Vagina (tissue), 2 donors: ENCODE measurements around the gene ABHD6. TPM values are rescaled to one million over a fixed set of nuclear protein-coding genes. Genes with fewer than 3 reads are reported as not detected.
A peak's percentile ranks its signal among the peaks of the same experiment; 100 is the strongest.

Experiments used
- DNase-seq, 2 donors: peaks; one replicate each; pipeline ENCODE4 v3.0.0-alpha.2; 2017; ENCODE audit errors: extremely low spot score in 2 of 2
- H3K27ac ChIP-seq: fragments of 200-600 bp; sonication (generic); one replicate; pipeline ENCODE4 v1.5.1; 2019
- H3K27me3 ChIP-seq: fragments of 200-600 bp; sonication (generic); one replicate; pipeline ENCODE4 v1.5.1; 2019
- H3K36me3 ChIP-seq, 2 donors: fragments of 200-600 bp; sonication (generic); one replicate each; pipeline ENCODE4 v1.5.1; 2017 to 2019
- H3K4me1 ChIP-seq: fragments of 200-600 bp; sonication (generic); one replicate; pipeline ENCODE4 v1.5.1; 2019
- H3K4me3 ChIP-seq, 2 donors: fragments of 200-600 bp; sonication (generic); 1 replicate in 1 of 2; 2 replicates in 1 of 2; pipeline ENCODE4 v1.5.1; 2016 to 2019
- H3K9me3 ChIP-seq: fragments of 200-600 bp; sonication (generic); one replicate; pipeline ENCODE4 v1.5.1; 2019
- POLR2A ChIP-seq, 2 donors: fragments of 450-650 bp; IDR thresholded peaks; one replicate each; pipeline ENCODE4 v1.6.1; 2017; ENCODE audit warnings: antibody characterized with exemption in 2 of 2, mild to moderate bottlenecking in 2 of 2, moderate library complexity in 2 of 2
- POLR2AphosphoS5 ChIP-seq, 2 donors: sonication (generic); formaldehyde crosslinking; IDR thresholded peaks; one replicate each; pipeline ENCODE4 v1.9.0; 2017; ENCODE audit warnings: antibody characterized with exemption in 2 of 2, mild to moderate bottlenecking in 2 of 2, low read depth in 1 of 2; ENCODE audit not compliant: insufficient read depth in 1 of 2
- intact Hi-C: fragments of 100-400 bp; cut with DNase I; formaldehyde crosslinking; loops from one replicate; pipeline ENCODE4 v1.15.1; 2023
- total RNA-seq: library from RNA; depleted of rRNA; stranded (reverse); fragments of >200 nt; gene quantifications from one replicate; pipeline ENCODE4 v1.2.3, GENCODE V29; 2016
- TF ChIP-seq, protein P1 (sequence below), 3 experiments: fragments of 450-650 bp in 2 of 3; fragments of 200-600 bp in 1 of 3; sonication (generic) in 1 of 3; IDR thresholded peaks; one replicate each; pipeline ENCODE4 v1.5.1; 2017 to 2019; ENCODE audit warnings: antibody characterized with exemption in 3 of 3, mild to moderate bottlenecking in 2 of 3, moderate library complexity in 2 of 3

ABHD6 gene
- total RNA-seq, 1 donor from 2014 or later = 18.9 TPM

DNA sequence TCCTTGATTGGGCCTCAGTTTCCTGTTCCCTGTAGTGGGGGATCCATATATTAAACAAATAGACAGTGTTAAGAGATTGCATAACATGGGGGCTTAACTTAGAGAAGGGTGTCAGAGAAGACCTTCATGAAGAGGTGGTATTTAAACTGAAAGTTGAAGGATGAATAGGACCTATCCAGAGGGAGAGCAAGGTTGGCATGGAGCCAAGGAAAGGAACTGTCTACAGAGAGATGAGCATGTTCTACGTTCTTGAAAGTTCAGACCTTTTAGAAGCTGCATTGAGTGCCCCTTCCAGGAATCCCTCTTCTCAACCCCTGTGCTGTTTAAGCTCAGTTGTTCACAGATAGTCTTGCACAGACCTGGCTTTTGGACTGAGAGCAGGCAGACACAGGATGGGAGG, 71.1 kb downstream of the ABHD6 start:
- peaks cover 0 to 38% of the 10 kb centered on the region in 2 donors for H3K36me3 ChIP-seq
- DNase-seq = no peak
- peaks cover 35% of the 10 kb centered on the region for H3K4me1 ChIP-seq
- no peaks in the 10 kb centered on the region for H3K27me3 ChIP-seq
- no peaks in the 10 kb centered on the region for H3K9me3 ChIP-seq
- H3K4me3 ChIP-seq = peak overlapping the region in 1 of 2 donors; percentile 22
- intact Hi-C loops = no loop called here
- no peak overlapping the region for H3K27ac ChIP-seq
- TF ChIP-seq, protein P1, sequence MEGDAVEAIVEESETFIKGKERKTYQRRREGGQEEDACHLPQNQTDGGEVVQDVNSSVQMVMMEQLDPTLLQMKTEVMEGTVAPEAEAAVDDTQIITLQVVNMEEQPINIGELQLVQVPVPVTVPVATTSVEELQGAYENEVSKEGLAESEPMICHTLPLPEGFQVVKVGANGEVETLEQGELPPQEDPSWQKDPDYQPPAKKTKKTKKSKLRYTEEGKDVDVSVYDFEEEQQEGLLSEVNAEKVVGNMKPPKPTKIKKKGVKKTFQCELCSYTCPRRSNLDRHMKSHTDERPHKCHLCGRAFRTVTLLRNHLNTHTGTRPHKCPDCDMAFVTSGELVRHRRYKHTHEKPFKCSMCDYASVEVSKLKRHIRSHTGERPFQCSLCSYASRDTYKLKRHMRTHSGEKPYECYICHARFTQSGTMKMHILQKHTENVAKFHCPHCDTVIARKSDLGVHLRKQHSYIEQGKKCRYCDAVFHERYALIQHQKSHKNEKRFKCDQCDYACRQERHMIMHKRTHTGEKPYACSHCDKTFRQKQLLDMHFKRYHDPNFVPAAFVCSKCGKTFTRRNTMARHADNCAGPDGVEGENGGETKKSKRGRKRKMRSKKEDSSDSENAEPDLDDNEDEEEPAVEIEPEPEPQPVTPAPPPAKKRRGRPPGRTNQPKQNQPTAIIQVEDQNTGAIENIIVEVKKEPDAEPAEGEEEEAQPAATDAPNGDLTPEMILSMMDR (IDR thresholded peaks at IDR 0.05) = no peak
- TF ChIP-seq POLR2AphosphoS5 (IDR thresholded peaks at IDR 0.05; ENCODE audit: insufficient read depth in 1 of 2, low read depth in 1 of 2) = no peak
- TF ChIP-seq POLR2A (IDR thresholded peaks at IDR 0.05) = no peak

DNA sequence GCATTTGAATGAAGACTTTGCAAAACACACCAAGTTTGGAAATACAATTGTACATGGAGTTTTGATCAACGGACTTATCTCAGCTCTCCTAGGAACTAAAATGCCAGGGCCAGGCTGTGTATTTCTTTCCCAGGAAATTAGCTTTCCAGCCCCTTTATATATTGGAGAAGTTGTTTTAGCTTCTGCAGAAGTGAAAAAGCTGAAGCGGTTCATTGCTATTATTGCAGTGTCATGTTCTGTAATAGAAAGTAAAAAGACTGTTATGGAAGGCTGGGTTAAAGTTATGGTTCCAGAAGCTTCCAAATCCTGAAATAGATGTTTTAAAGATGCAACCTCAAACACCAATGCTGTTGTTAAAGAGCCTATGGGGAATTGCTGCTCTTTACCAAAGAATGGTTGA, 80.2 kb downstream of the ABHD6 start:
- intact Hi-C loops = no loop called here
- no peak overlapping the region for H3K4me3 ChIP-seq
- no peak overlapping the region for H3K27ac ChIP-seq
- TF ChIP-seq, protein P1 (IDR thresholded peaks at IDR 0.05) = no peak
- TF ChIP-seq POLR2AphosphoS5 (IDR thresholded peaks at IDR 0.05; ENCODE audit: insufficient read depth in 1 of 2, low read depth in 1 of 2) = no peak
- TF ChIP-seq POLR2A (IDR thresholded peaks at IDR 0.05) = no peak
- no peaks in the 10 kb centered on the region for H3K4me1 ChIP-seq
- no peaks in the 10 kb centered on the region for H3K9me3 ChIP-seq
- H3K27me3 ChIP-seq = no peaks in the 10 kb centered on the region
- no peak for DNase-seq
- peaks cover 0 to 54% of the 10 kb centered on the region in 2 donors for H3K36me3 ChIP-seq

DNA sequence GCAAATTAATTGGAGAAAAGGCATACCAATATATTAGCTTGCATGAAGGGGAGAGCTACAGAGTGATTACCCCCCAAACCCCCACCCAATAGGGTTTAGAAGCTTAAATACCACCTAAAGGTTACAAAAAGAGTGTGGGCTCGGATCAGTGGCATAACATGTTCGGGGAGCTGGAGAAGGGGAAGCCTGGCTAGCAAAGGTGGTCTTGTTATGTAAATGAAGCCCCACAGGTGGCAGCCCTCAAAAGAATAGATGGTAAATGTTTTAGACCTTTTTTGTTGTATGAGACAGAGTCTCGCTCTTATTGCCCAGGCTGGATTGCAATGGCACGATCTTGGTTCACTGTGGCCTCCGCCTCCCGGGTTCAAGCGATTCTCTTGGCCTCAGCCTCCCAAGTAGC, 84.2 kb downstream of the ABHD6 start:
- H3K36me3 ChIP-seq = peaks cover 0 to 17% of the 10 kb centered on the region in 2 donors
- H3K27ac ChIP-seq = no peak overlapping the region
- no peaks in the 10 kb centered on the region for H3K27me3 ChIP-seq
- no peaks in the 10 kb centered on the region for H3K9me3 ChIP-seq
- peaks cover 12% of the 10 kb centered on the region for H3K4me1 ChIP-seq
- no peak for TF ChIP-seq POLR2AphosphoS5 (IDR thresholded peaks at IDR 0.05; ENCODE audit: insufficient read depth in 1 of 2, low read depth in 1 of 2)
- TF ChIP-seq, protein P1 (IDR thresholded peaks at IDR 0.05) = no peak
- TF ChIP-seq POLR2A (IDR thresholded peaks at IDR 0.05) = no peak
- DNase-seq = no peak
- intact Hi-C loops = loop anchor here (5.0 to 10.0 kb wide), 2 partner anchors 91 to 213 kb away; partner anchors contain the start of gene ACOX2
- no peak overlapping the region for H3K4me3 ChIP-seq

DNA sequence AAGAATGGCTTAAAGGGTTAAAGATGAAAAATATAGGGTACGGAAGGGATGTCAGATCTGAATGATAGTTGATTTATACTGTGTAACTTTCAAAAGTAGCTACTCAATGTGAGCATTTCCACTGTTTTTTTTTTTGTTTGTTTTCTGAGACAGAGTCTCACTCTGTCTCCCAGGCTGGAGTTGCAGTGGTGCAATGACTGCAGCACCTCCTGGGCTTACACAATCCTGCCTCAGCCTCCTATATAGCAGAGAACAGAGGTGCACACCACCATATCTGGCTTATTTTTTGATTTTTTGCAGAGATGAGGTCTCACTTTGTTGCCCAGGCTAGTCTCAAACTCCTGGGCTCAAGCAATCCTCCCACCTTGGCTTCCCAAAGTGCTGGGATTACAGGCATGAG, 85.2 kb downstream of the ABHD6 start:
- intact Hi-C loops = loop anchor here (5.0 to 10.0 kb wide), 2 partner anchors 90 to 212 kb away; partner anchors contain the start of gene ACOX2

More for the DNA sequence above, 85.2 kb downstream of the ABHD6 start:
- no peak overlapping the region for H3K27ac ChIP-seq
- no peaks in the 10 kb centered on the region for H3K27me3 ChIP-seq
- DNase-seq = no peak
- no peaks in the 10 kb centered on the region for H3K9me3 ChIP-seq
- peaks cover 0 to 7% of the 10 kb centered on the region in 2 donors for H3K36me3 ChIP-seq
- no peak overlapping the region for H3K4me3 ChIP-seq
- TF ChIP-seq POLR2A (IDR thresholded peaks at IDR 0.05) = no peak
- TF ChIP-seq, protein P1 (IDR thresholded peaks at IDR 0.05) = no peak
- TF ChIP-seq POLR2AphosphoS5 (IDR thresholded peaks at IDR 0.05; ENCODE audit: insufficient read depth in 1 of 2, low read depth in 1 of 2) = no peak
- H3K4me1 ChIP-seq = peaks cover 12% of the 10 kb centered on the region
